Measurements from ENCODE around the gene NEMF.
A peak's percentile ranks its signal among the peaks of the same experiment; 100 is the strongest.
"Not testable (repeated sequence)": the region's sequence is repeated elsewhere in the genome, so short reads cannot be mapped to it uniquely, and the experiment has no call there.

NEMF gene

DNA sequence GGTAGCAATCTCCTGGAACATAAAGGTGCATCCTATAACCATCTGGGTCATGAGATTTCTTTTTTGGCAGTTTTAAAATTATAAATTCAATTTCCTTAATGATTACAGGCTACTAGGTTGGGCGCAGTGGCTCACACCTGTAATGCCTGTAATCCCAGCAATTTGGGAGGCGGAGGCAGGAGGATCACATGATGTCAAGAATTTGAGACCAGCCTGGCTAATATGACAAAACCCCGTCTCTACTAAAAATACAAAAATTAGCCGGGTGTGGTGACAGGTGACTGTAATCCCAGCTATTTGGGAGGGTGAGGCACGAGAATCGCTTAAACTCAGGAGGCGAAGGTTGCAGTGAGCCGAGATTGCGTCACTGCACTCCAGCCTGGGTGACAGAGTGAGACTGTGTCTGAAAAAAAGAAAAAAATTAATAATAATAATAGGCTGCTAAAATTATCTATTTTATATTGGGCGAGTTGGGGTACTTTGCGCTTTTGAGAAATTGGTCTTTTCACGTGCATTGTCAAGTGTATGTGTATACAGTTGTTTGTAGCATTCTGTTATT is 23.1 kb upstream of the NEMF start:
- H2AK5ac ChIP-seq (ENCODE audit: low read length) = no peak overlapping the region
- no peak overlapping the region for H4K8ac ChIP-seq (ENCODE audit: low read depth, low read length)
- H3K23ac ChIP-seq (ENCODE audit: low read length) = no peak overlapping the region
- no peak overlapping the region for H3K4me3 ChIP-seq (ENCODE audit: low read depth, low read length)
- no peak overlapping the region for H3K27ac ChIP-seq (ENCODE audit: low read depth, low read length)
- no peaks in the 10 kb centered on the region for H3K27me3 ChIP-seq (ENCODE audit: insufficient read depth, low read length)
- no peak overlapping the region for H3K4ac ChIP-seq (ENCODE audit: low read depth, low read length)
- H4K91ac ChIP-seq (ENCODE audit: low read depth, low read length) = no peak overlapping the region
- H3K79me1 ChIP-seq (ENCODE audit: low read length) = peaks cover 6% of the 10 kb centered on the region
- H2BK12ac ChIP-seq (ENCODE audit: low read length) = no peak overlapping the region
- no peak overlapping the region for H2BK5ac ChIP-seq (ENCODE audit: low read depth, low read length, poor library complexity)
- no peak overlapping the region for H4K12ac ChIP-seq (ENCODE audit: low read depth, low read length)
- no peak overlapping the region for H3K4me2 ChIP-seq (ENCODE audit: low read length)
- H3K4me1 ChIP-seq (ENCODE audit: control insufficient read depth in 1 of 2, insufficient read depth in 2 of 2, low read length in 2 of 2) = peaks cover 3% of the 10 kb centered on the region in 2 experiments
- no peak overlapping the region for H2BK120ac ChIP-seq (ENCODE audit: insufficient read depth, low read length, poor library complexity)
- no peak overlapping the region for H3K9ac ChIP-seq (ENCODE audit: low read length)
- no CpG with 5 or more reads among the region's 12 CpGs for WGBS (ENCODE audit: extremely low coverage, insufficient coverage, insufficient read length)
- DNase-seq = peak; percentile 80 to 89
- H3K36me3 ChIP-seq (ENCODE audit: control insufficient read depth in 1 of 2, insufficient read depth in 2 of 2, low read length in 2 of 2) = no peaks in the 10 kb centered on the region
- no peaks in the 10 kb centered on the region for H3K9me3 ChIP-seq (ENCODE audit: insufficient read depth, low read depth, low read length)
- H3K18ac ChIP-seq (ENCODE audit: low read length) = no peak overlapping the region
- H2AFZ ChIP-seq (ENCODE audit: insufficient read depth, low read length, poor library complexity) = no peak overlapping the region
- no peak overlapping the region for H3K14ac ChIP-seq (ENCODE audit: low read length)
- H3K79me2 ChIP-seq (ENCODE audit: control insufficient read depth, insufficient read depth, low read length, poor library complexity) = no peaks in the 10 kb centered on the region

DNA sequence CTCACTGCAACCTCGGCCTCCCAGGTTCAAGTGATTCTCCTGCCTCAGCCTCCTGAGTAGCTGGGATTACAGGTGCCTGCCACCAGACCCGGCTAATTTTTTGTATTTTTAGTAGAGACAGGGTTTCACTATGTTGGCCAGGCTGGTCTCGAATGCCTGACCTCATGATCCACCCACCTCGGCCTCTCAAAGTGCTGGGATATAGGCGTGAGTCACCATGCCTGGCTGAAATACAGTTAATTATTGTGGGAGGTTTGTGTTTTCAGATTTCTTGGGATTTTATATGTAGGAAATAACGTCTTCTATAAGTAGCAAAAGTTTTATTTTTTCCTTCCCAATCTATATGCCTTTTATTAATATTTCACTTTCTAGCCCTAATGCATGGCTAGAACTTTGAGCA is 21.0 kb upstream of the NEMF start:
- H3K18ac ChIP-seq (ENCODE audit: low read length); H3K27ac ChIP-seq (ENCODE audit: low read depth, low read length); H2AK5ac ChIP-seq (ENCODE audit: low read length); H2BK12ac ChIP-seq (ENCODE audit: low read length); H2BK120ac ChIP-seq (ENCODE audit: insufficient read depth, low read length, poor library complexity); H3K4me2 ChIP-seq (ENCODE audit: low read length); H2AFZ ChIP-seq (ENCODE audit: insufficient read depth, low read length, poor library complexity); H3K4ac ChIP-seq (ENCODE audit: low read depth, low read length); H4K8ac ChIP-seq (ENCODE audit: low read depth, low read length); H3K36me3 ChIP-seq (ENCODE audit: control insufficient read depth in 1 of 2, insufficient read depth in 2 of 2, low read length in 2 of 2); H3K4me1 ChIP-seq (ENCODE audit: control insufficient read depth in 1 of 2, insufficient read depth in 2 of 2, low read length in 2 of 2); H3K4me3 ChIP-seq (ENCODE audit: low read depth, low read length); H2BK5ac ChIP-seq (ENCODE audit: low read depth, low read length, poor library complexity); DNase-seq; H3K27me3 ChIP-seq (ENCODE audit: insufficient read depth, low read length); H4K12ac ChIP-seq (ENCODE audit: low read depth, low read length); H3K23ac ChIP-seq (ENCODE audit: low read length); H3K9ac ChIP-seq (ENCODE audit: low read length); H4K91ac ChIP-seq (ENCODE audit: low read depth, low read length); H3K9me3 ChIP-seq (ENCODE audit: insufficient read depth, low read depth, low read length); H3K79me1 ChIP-seq (ENCODE audit: low read length); H3K14ac ChIP-seq (ENCODE audit: low read length); H3K79me2 ChIP-seq (ENCODE audit: control insufficient read depth, insufficient read depth, low read length, poor library complexity): not testable (repeated sequence)
- WGBS (ENCODE audit: extremely low coverage, insufficient coverage, insufficient read length) = no CpG with 5 or more reads among the region's 6 CpGs

DNA sequence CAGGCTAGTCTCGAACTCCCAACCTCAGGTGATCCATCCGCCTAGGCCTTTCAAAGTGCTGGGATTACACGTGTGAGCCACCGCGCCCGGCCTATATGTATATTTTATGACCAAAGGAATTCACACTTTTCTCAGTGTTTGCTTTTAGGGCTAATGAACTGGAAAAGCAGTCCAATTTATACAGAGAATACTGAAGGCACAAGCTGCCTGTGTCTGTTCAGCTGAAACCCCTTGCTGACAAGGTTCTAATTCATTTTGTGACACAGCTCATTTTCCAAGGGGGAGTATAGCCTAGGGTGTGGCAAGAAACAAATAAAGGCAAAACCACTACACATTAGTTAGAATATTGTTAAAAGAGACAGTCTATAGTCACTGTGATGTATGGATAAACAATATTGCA is 18.3 kb upstream of the NEMF start:
- Histone ChIP-seq H2BK12ac (ENCODE audit: low read length) (no peak overlapping the region), H3K23ac (ENCODE audit: low read length) (no peak overlapping the region), H2AK5ac (ENCODE audit: low read length) (no peak overlapping the region), H3K27ac (ENCODE audit: low read depth, low read length) (no peak overlapping the region), H3K79me2 (ENCODE audit: control insufficient read depth, insufficient read depth, low read length, poor library complexity) (peaks cover 2% of the 10 kb centered on the region), H4K8ac (ENCODE audit: low read depth, low read length) (no peak overlapping the region), H3K9ac (ENCODE audit: low read length) (no peak overlapping the region), H3K4ac (ENCODE audit: low read depth, low read length) (no peak overlapping the region), H3K27me3 (ENCODE audit: insufficient read depth, low read length) (no peaks in the 10 kb centered on the region), H3K14ac (ENCODE audit: low read length) (no peak overlapping the region), H2BK120ac (ENCODE audit: insufficient read depth, low read length, poor library complexity) (no peak overlapping the region), H4K91ac (ENCODE audit: low read depth, low read length) (no peak overlapping the region), H3K4me3 (ENCODE audit: low read depth, low read length) (no peak overlapping the region), H3K79me1 (ENCODE audit: low read length) (peaks cover 4% of the 10 kb centered on the region), H2BK5ac (ENCODE audit: low read depth, low read length, poor library complexity) (no peak overlapping the region), H3K9me3 (ENCODE audit: insufficient read depth, low read depth, low read length) (no peaks in the 10 kb centered on the region), H2AFZ (ENCODE audit: insufficient read depth, low read length, poor library complexity) (no peak overlapping the region), H3K4me1 (ENCODE audit: control insufficient read depth in 1 of 2, insufficient read depth in 2 of 2, low read length in 2 of 2) (peaks cover 3% of the 10 kb centered on the region in 2 experiments), H3K4me2 (ENCODE audit: low read length) (no peak overlapping the region), H3K36me3 (ENCODE audit: control insufficient read depth in 1 of 2, insufficient read depth in 2 of 2, low read length in 2 of 2) (no peaks in the 10 kb centered on the region), H3K18ac (ENCODE audit: low read length) (no peak overlapping the region), H4K12ac (ENCODE audit: low read depth, low read length) (no peak overlapping the region)
- DNase-seq = no peak
- WGBS (ENCODE audit: extremely low coverage, insufficient coverage, insufficient read length) = no CpG with 5 or more reads among the region's 6 CpGs

DNA sequence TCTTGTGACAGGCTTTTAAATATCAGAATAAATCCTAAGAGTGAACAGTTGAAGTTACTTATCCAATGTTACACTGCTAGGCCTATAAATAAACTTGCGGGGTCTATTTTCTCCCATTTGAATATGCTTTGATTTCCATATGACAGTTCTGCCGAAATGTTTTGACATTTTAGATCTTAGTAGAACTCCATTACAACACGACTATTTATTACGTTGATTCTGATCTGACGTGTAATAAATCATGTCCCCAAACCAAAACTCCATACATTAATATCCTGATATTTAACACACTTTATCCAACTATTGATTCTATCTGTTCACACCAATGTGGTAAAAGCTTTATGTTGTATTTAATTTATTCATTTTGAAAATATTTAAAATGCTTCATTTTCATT is 16.1 kb upstream of the NEMF start:
- H3K36me3 ChIP-seq (ENCODE audit: control insufficient read depth in 1 of 2, insufficient read depth in 2 of 2, low read length in 2 of 2) = no peaks in the 10 kb centered on the region
- H3K4me1 ChIP-seq (ENCODE audit: control insufficient read depth in 1 of 2, insufficient read depth in 2 of 2, low read length in 2 of 2) = peaks cover 3 to 6% of the 10 kb centered on the region in 2 experiments
- no CpG with 5 or more reads among the region's 5 CpGs for whole genome bisulfite sequencing (ENCODE audit: extremely low coverage, insufficient coverage, insufficient read length)

More for the DNA sequence above, 16.1 kb upstream of the NEMF start:
- Histone ChIP-seq H3K23ac (ENCODE audit: low read length) (no peak overlapping the region), H3K4ac (ENCODE audit: low read depth, low read length) (no peak overlapping the region), H4K91ac (ENCODE audit: low read depth, low read length) (no peak overlapping the region), H3K4me2 (ENCODE audit: low read length) (peak overlapping the region; percentile 68), H3K79me2 (ENCODE audit: control insufficient read depth, insufficient read depth, low read length, poor library complexity) (peaks cover 2% of the 10 kb centered on the region), H3K4me3 (ENCODE audit: low read depth, low read length) (no peak overlapping the region), H2BK12ac (ENCODE audit: low read length) (no peak overlapping the region), H3K27me3 (ENCODE audit: insufficient read depth, low read length) (no peaks in the 10 kb centered on the region), H3K18ac (ENCODE audit: low read length) (no peak overlapping the region), H2AFZ (ENCODE audit: insufficient read depth, low read length, poor library complexity) (no peak overlapping the region), H3K9me3 (ENCODE audit: insufficient read depth, low read depth, low read length) (no peaks in the 10 kb centered on the region), H2AK5ac (ENCODE audit: low read length) (no peak overlapping the region), H3K14ac (ENCODE audit: low read length) (no peak overlapping the region), H2BK5ac (ENCODE audit: low read depth, low read length, poor library complexity) (no peak overlapping the region), H3K79me1 (ENCODE audit: low read length) (peaks cover 4% of the 10 kb centered on the region), H3K27ac (ENCODE audit: low read depth, low read length) (no peak overlapping the region), H3K9ac (ENCODE audit: low read length) (no peak overlapping the region), H2BK120ac (ENCODE audit: insufficient read depth, low read length, poor library complexity) (no peak overlapping the region), H4K12ac (ENCODE audit: low read depth, low read length) (no peak overlapping the region), H4K8ac (ENCODE audit: low read depth, low read length) (no peak overlapping the region)
- no peak for DNase-seq
